HL-60 (cell line): Measurements from ENCODE around the gene MACROD2.

Experiments
- GABPA ChIP-seq: IDR thresholded peaks from 2 replicates; pipeline ENCODE4 v1.6.1; 2012; ENCODE audit warnings: low read depth
- TF ChIP-seq, protein P1 (sequence below): IDR thresholded peaks from one replicate; pipeline ENCODE4 v1.5.1; 2011; ENCODE audit warnings: low read length, control low read depth, inconsistent platforms; ENCODE audit not compliant: insufficient read depth

GRCh38 chr20:15760001-15760621 lies 1764.8 kb downstream of the MACROD2 start:
- TF ChIP-seq, protein P1, sequence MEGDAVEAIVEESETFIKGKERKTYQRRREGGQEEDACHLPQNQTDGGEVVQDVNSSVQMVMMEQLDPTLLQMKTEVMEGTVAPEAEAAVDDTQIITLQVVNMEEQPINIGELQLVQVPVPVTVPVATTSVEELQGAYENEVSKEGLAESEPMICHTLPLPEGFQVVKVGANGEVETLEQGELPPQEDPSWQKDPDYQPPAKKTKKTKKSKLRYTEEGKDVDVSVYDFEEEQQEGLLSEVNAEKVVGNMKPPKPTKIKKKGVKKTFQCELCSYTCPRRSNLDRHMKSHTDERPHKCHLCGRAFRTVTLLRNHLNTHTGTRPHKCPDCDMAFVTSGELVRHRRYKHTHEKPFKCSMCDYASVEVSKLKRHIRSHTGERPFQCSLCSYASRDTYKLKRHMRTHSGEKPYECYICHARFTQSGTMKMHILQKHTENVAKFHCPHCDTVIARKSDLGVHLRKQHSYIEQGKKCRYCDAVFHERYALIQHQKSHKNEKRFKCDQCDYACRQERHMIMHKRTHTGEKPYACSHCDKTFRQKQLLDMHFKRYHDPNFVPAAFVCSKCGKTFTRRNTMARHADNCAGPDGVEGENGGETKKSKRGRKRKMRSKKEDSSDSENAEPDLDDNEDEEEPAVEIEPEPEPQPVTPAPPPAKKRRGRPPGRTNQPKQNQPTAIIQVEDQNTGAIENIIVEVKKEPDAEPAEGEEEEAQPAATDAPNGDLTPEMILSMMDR = no peak
- no peak for TF ChIP-seq GABPA
